Endometrial microvascular endothelial cells (primary cell): ENCODE data around the gene GRAP2. TPM values are rescaled to one million over a fixed set of nuclear protein-coding genes. Genes with fewer than 3 reads are reported as not detected.

ENCODE experiments used
- in situ Hi-C: cut with HindIII; loops from 2 replicates; pipeline ENCODE4 v1.10.0; 2017; ENCODE audit warnings: low sequenced_read_pairs, low pct_unique_long_range_greater_than_20kb; ENCODE audit errors: inconsistent ontology term
- total RNA-seq: library from RNA; depleted of rRNA; stranded (reverse); fragments of >200 nt; gene quantifications from one replicate; pipeline ENCODE4 v1.2.3, GENCODE V29; 2015; ENCODE audit errors: inconsistent ontology term

GRAP2 gene
- total RNA-seq, 1 donor from 2014 or later: 1.2 TPM

DNA sequence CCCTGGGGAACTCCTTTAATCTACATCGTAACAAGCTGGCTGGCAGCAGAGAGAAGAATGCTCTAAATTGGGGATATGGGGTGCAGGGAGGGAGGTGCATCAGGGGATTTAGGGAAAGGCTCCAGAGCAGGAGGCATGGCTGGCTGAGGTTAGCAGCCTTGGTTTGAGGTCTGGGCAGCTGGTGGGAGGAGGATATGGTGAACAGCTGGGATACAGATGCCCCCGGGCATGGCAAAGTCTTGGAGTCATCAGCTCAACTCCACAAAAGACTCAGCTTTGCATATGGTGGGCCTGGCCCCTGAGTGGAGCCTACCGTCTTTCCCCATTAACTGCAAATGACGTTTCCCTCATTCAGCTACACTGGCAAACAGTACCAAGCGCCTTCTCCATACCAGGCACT lies 99.3 kb downstream of the GRAP2 start:
- in situ Hi-C loops: loop anchor here (25.0 kb wide), 1 partner anchor 438 kb away; the partner anchor contains the start of gene CACNA1I

DNA sequence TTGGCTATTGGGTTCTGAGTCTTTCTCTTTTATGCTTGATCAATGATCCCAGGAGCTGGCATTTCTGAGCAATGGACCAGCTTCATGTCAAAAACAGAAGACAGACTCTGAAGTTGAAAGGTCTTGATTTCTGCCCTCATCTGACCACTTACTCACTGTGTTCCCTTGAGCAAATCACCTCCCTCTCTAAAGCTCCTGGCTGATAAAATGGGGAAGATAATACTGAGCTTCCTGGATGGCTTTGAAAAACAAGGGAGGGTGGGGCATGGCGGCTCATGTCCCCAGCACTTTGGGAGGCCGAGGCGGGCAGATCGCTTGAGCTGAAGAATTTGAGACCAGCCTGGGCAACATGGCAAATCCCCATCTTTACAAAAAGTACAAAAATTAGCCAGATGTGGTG lies 100.2 kb downstream of the GRAP2 start:
- in situ Hi-C loops: loop anchor here (25.0 kb wide), 1 partner anchor 439 kb away; the partner anchor contains the start of gene CACNA1I

DNA sequence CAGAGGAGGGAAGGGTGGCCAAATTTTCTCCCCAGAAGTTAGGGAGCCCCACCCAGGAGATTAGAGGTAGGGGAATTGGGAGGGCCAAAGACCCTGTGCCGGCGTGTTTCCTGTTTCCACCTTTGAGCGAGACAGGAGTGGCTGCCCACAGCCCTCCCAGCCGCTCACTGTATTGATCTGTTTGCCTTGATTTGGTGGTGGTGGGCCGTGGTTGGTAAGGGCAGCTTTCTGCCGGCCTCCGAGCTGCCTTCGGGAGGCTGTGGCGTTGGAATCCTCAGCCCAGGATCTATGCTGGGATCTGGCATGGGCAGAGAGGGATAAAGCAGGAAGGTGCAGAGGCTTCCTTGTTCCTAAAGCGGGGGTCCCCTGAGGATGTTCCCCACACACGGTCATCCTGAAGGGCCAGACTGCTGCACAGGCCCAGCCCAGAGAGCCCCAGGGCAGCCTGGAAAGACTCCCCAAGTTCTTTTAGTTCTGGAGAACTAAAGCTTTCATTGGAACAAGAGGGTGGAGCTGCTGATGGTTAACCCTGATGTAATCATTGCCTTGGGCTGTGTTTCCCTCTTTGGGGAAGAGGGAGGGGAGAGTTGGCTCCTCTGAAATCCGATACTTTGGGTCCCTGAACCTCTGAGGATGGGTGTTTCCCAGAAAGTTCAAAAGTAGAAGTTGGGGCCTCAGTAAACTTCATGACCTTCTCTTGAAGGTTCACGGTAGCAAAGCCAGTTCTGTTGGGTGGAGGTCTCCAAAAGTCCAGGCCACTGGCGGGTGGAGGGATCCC lies 101.1 kb downstream of the GRAP2 start:
- in situ Hi-C loops: loop anchor here (25.0 kb wide), 1 partner anchor 440 kb away; the partner anchor contains the start of gene CACNA1I

DNA sequence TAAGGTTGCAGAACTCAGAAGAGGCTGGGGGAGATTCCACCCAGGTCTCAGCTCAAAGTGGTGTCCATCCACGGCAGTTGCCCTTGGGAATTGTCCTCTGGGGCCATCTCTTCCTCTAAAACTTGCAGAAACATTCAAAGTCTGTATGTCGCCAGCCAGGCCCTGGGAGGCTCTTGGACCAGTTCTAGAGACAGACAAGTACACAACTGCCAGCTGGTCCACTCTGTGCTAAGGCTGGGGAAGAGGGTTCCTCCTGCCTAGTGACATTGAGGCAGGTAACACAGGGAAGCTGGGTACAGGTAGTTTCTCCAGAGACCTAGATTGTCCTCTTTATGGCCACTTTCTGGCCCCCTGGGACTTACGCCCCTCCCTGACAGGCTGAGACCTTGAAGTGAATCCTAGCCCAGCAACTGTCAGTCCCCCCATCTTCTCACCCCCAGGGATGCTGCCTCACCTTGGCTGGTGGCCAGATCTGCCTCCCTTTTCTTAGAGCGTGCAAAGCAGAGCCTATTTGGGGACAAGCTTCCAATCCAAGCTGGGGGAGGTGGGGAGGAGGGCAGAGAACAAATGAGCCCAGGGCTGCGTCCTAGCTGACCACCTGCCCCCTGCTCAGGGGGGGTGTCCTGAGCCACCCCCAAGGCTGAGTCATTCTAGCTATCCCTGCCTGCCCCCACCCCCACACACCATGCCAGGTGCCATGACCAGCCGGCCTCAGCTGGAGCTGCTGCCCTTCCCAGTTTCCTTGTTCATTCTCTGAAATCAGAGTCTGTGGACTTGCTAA lies 102.2 kb downstream of the GRAP2 start:
- in situ Hi-C loops: loop anchor here (25.0 kb wide), 1 partner anchor 441 kb away; the partner anchor contains the start of gene CACNA1I

DNA sequence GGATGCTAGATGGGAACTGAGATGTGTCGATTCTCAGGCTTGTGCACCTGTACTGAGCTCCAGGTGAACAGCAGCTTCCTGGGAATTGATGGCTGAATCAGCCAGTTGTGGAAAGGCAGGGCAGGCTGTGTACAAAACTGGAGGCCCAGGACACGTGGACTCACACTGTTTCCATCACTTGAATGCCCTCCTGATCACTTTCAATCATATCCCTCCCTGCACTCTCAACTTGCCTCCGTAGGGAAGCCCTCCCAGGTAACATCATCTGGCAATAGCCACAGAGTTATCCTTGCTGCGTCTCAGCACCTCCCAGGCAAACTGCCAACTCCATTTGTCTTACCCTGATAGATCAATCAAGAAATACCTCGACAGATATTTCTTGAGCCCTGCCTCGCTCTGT lies 104.0 kb downstream of the GRAP2 start:
- in situ Hi-C loops: loop anchor here (25.0 kb wide), 1 partner anchor 443 kb away; the partner anchor contains the start of gene CACNA1I

DNA sequence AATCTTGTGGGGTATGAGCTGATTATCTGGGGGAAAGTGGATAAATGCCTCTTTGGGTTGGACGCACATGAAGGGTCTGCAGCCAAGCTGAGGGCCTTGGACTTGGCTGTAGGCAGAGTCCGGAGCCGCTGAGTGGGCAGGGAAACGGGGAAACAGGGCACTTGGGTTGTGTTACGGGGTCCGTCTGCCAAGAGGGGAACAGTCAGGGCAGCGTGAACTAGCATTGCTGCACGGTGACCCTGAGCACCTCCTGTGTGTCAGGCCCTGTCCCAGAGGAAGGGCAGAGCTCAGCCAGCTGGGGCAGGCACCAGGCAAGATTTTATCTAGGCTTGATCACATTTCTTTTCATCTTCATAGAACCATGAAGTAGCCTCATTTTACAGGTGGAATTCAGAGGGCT lies 105.8 kb downstream of the GRAP2 start:
- in situ Hi-C loops: loop anchor here (25.0 kb wide), 1 partner anchor 444 kb away; the partner anchor contains the start of gene CACNA1I

DNA sequence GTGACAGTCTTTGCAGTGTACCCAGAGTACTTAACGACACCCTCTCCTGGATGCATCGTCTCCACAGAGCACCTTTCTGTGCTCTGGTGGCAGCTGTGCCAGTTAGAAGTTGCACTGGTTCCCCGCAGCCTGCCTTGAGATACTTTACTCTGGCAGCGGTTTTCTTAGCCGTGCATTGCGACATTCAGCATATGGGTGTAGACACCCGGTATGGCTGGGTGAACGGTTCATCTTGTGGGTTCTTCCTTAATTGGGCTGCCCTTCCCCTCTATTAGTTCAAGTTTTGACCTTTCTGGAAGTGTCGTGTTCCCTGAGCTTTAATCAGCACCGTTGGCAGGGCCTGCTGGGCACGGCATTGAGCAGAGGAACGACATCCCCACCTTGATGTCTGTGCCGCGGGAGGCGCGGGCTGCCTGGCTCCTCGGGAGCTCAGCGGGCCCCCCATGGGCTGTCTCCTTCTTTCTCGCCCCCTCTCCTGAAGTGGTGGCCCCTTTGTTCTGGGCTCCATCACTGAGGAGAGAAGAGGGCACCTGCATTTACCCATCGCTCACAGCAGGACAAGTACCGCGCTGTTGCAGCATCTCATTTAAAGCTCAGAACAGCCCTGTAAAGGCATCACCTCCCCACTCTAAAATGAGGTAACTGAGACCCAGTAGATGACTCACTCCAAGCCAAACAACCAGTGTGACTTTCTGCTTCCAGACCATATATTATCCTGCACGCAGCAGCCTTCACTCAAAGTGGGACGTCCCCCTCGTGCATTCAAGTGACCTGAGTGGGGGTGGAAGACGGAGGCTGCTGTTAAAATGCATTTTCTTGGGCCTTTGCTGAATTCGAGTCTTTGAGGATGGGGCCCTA lies 107.2 kb downstream of the GRAP2 start:
- in situ Hi-C loops: loop anchor here (25.0 kb wide), 1 partner anchor 446 kb away; the partner anchor contains the start of gene CACNA1I

DNA sequence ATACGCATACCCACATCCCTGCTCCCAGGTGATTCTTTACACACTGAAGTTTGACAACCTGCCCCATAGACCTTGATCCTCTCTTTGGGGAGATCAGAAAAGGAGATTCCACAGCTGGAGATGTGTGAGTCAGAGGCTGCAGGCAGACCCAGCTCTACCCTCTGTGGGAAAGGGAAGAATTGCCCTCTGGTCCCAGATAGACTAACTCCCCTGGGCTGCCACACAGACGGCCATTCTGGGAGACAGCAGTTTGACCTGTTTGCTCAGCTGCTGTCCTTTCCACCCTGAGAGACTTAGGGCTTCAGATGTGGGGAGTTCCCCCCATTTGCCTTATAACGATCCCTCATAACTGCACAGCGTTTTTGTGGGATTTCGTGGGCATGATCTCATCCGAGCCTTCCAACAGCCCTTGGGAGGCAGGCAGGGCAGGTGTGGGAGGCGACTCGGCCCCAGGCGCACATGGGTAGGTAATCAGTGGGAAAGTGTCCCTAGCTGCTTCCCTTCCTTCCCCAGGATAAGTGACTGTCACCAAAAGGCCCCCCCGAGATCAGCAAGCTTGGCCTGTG lies 107.9 kb downstream of the GRAP2 start:
- in situ Hi-C loops: loop anchor here (25.0 kb wide), 1 partner anchor 447 kb away; the partner anchor contains the start of gene CACNA1I

DNA sequence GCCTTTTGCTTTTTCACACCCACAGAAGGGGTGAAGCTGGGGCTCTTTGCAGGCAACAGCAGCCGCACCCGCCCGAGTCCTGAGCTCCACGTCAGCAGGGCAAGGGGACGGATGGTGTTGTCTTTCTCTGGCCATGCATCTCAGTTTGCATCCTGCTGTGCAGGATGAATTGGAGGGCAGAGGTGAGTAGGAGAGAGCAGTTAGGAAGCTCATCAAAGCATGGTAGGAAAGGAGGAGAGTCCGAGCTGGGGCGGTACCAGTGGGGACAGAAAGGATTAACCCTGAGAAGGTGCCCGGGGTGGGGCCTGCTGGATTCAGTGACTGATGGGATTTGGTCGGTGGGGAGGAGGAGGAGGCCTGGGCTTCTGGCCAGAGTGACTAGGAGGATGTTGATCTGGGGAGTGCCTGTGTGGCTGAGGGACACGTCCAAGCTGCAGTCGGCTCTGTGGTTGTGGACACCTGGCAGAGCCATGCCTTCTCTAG lies 108.4 kb downstream of the GRAP2 start:
- in situ Hi-C loops: loop anchor here (25.0 kb wide), 1 partner anchor 447 kb away; the partner anchor contains the start of gene CACNA1I

DNA sequence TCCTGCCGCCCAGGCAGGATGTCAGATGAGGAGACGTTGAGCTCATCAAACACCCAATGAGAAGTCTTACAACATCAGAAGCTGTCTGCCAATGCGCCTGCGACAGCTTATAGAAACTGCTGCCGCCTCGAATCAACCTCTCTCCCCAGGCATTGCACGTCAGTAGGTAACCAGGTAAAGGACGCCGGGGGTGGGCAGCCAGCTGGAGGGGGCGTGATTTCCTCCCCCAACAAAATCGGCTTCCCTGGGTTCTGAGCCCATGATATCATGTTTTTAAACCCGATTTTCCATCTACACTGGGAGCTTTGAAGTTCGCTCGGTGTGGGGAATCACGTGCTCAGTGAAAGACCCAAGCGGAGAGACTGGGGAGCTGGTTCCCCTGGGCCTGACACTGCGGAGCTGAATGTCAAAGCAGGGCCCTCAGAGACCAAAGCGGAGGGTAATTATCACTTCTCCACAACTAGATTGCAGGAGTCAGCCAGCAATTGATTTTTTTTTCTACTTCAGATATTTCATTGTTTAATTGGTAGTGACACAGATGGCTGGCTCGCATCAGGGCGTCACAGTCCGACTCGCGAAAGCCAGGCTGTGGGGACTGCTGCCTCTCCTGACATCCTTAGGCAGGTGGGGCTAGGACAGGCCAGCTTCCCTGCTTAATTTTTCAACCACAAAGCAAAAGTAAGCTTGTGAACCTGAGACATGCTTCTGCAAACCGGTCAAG lies 109.2 kb downstream of the GRAP2 start:
- in situ Hi-C loops: loop anchor here (25.0 kb wide), 1 partner anchor 448 kb away; the partner anchor contains the start of gene CACNA1I

DNA sequence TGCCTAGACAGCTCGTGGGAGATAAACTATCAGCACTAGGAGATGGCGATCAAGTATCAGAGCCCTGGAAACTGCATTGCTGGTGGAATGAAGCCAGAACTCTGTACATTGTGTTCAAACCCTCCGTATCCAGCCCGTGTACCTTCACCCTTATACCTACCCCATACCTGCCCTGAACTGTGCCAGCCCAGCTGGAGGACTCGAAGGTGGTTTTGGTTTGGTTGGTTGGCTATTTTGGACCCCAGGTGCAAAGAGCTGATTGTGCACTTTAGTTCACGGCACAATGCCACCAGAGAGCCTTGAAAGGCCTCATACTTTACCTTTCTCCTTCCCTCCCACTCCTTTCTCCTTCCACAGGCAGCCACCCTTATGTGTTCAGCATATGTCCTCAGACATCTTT lies 109.9 kb downstream of the GRAP2 start:
- in situ Hi-C loops: loop anchor here (25.0 kb wide), 1 partner anchor 448 kb away; the partner anchor contains the start of gene CACNA1I

DNA sequence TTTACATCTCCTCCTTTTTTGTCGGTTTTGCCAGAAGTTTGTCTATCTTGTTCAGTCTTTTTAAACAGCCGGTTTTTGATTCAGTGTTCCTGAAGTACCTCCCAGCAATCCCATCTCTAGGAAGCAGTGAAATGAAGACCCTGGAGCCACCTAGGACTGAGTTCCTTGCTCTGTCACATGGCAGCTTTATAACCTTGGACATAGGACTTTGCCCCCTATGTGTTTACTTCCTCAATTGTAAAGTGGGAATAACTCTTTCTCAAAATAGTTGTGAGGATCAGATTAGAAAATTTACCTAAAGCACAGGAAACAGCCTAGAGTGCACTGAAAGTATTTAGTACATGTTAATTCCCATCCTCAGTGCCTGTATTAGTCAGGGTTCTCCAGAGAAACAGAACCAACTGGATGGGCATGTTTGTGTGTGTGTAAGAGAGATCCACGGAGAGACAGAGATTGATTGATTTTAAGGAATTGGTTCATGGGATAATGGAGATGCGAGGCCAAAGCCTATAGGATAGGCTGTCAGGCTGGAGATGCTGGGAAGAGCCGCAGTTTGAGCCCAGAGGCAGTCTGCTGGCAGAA lies 113.9 kb downstream of the GRAP2 start:
- in situ Hi-C loops: loop anchor here (25.0 kb wide), 1 partner anchor 452 kb away; the partner anchor contains the start of gene CACNA1I

DNA sequence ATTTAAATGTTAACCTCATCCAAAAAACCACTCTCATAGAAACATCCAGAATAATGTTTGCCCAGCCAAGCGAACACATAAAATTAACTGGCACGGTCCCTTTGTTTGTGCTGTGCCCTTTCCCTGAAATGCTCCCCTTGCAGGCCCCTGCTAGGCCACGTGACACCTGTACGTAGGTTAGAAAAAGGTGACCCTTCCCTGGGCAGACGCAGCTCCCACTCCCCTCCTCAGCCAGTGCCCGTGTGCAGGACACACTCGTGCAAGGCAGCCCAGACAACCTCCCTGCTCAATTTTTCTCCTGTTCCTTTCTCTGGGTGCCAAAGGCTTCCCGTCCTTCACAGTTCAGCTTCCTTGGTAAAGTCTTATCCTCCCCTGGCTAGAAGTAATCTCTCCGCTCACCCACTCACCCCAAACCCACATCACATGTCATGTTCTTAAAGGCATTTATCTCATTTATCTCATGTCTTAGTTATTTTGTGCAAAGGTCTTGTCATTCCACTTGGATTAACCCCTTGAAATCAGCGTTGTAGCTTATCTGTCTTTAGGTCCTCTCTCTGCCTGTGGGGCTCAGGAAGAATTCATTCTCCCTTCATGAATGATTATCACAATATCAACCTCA lies 114.6 kb downstream of the GRAP2 start:
- in situ Hi-C loops: loop anchor here (25.0 kb wide), 1 partner anchor 453 kb away; the partner anchor contains the start of gene CACNA1I

DNA sequence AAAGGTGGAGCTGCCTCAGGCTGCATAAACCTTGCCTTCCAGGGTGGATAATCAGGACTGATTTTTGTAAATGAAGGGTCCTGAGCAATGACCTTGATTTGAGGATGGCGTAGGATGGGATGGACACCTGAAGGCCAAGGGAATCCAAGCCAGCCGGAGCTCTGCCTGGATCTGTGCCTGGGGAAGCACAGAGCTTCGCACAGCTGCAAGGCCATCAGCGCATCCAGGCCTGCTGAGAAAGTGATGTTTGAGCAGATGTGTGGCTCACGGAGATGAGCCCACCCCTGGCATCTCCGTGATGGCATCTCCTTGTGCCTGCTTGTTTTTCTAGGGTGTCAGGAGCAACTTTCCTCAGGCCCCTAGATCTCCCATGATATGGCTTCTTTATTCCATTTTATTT lies 117.2 kb downstream of the GRAP2 start:
- in situ Hi-C loops: loop anchor here (25.0 kb wide), 1 partner anchor 456 kb away; the partner anchor contains the start of gene CACNA1I

DNA sequence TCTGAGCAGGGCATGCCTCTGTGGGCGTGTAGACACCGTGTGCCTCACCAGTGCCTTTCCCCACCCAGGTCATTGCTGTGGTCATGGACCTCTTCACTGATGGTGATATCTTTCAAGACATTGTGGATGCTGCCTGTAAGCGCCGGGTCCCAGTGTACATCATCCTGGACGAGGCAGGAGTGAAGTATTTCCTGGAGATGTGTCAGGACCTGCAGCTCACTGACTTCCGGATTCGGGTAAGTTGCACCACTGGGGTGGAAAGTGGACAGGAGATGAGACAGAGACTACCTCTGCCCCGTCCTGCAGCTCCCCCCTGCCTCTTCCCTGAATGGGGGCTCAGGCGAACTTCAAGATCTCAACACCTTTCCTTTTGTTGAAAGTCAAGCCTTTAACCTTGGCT lies 118.2 kb downstream of the GRAP2 start:
- in situ Hi-C loops: loop anchor here (25.0 kb wide), 1 partner anchor 457 kb away; the partner anchor contains the start of gene CACNA1I

DNA sequence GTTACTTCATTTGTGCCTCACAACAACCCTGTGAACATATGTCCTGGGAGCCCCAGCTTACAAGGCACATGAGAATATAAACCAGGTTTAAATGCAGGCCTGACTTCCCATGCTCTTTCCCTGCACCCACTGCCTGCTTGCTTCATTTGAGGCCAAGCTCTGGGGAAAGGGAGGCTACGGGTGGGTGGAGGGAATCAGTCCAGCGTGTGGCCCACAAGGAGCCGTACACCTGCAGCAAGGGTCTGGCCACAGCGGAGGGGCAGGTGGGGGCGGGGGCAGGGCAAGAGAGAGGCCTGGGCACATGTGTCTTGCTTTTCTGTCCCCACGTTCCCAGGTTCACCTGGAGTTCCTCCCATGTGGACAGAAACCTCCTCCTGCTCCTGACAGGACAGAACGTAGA lies 120.1 kb downstream of the GRAP2 start:
- in situ Hi-C loops: loop anchor here (25.0 kb wide), 1 partner anchor 459 kb away; the partner anchor contains the start of gene CACNA1I
